ENCODE measurements around the gene PLPP3.

Gene PLPP3

DNA sequence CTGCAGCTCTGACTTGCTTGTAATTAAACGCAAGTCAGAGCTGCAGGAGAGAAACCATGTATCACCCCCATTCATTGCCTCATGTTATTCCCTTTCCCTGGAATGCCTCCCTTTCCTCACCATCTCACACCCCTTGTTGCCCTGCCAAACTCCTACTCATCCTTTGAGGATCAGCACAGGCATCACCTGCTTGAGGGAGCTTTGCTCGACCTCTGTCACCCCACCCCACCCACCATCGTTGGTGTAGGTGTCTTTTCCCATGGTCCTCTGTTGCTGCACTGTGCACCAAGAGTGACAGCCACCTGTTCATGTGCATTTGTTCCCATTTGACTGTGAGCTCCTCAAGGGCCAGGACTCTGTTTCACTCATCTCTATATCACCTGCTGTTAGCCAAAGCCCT lies 117.2 kb downstream of the PLPP3 start:
- DNase-seq (ENCODE audit: low read depth) = no peak

- DNase-seq (ENCODE audit: low read depth) = no peak
Measured at GRCh38 chr1:56461158-56462127, 117.9 kb downstream of the PLPP3 start.

GRCh38 chr1:56459260-56459659 lies 120.1 kb downstream of the PLPP3 start:
- DNase-seq (ENCODE audit: low read depth) = no peak

DNA sequence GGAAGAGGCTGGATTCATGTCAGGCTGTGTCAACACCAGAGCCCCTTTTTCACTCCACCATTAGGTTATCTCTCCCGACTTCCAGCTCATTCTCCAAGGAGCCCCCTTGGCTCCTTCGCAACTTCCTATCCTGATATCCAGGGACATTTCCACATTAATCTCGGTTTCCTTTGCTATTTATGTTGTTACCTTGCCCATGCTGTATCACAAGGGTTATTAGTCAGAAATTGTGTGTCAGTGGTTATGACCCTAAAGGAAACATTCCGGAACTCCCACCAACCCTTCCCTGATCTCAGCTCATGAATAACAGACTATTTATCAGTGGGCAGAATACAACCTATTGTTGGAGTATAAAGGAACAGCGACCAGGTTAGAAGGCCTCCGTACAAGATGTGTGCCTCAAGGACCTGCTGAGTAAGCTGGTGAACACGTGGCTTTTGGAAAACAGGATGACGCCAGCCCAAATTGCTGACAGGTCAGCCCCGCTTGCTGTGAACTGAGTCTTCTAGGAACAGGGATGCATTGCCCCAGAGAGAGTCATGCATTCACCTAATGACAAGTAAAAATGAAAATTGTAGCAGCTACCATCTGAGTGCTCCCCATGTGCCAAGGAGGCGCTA lies 121.5 kb downstream of the PLPP3 start:
- DNase-seq (ENCODE audit: low read depth) = no peak

DNA sequence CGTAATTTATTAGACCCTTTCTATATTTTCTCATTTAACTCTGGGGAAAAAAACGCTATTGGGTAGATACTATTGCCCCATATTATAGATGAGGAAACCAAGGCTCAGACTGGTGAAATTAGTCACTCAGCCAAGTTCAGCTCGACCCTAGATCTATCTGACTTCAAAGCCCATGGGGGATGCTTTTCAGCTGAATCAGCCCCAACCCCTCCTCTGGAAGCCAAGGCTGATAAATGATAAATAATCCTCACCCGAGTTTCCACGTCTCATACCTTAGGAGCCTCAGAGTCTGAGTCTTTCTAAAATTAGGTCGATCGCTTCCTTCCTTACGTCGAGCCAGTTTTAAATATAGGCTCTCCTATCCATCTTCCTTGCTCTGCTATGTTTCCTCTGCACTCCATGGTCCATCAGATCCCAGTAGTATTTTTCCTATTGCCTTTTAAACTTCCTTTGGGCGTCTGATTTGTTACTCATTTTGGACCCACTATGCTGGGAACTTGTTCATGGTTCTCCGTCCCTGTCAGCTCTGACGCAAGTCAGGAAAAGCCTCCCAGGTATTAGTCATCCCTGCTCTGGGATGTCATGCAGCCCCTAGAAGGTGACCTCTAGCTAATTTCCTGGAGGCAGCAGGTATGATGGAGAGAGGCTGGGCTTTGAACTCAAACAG lies 122.8 kb downstream of the PLPP3 start:
- DNase-seq (ENCODE audit: low read depth) = no peak

GRCh38 chr1:56453417-56454078 lies 125.8 kb downstream of the PLPP3 start:
- DNase-seq (ENCODE audit: low read depth) = no peak

DNA sequence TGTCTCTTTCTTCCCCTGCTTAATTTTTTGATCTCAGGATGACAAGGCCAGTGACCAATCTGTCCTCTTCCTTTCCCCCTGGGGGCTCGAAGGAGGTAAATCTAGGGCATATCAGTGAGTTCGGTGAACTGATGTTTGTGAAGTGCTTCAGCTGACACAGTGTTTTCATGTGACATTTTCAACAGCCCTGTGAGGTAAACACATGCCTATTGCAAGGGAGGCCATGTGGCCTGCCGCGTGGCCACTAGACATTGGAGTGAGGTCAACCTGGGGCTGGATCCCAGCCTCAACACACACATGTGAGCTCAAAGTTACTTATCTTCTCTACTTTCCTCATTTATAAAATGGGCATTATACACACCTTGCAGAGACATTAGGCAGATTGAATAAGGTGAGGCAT lies 126.3 kb downstream of the PLPP3 start:
- no peak for DNase-seq (ENCODE audit: low read depth)

DNA sequence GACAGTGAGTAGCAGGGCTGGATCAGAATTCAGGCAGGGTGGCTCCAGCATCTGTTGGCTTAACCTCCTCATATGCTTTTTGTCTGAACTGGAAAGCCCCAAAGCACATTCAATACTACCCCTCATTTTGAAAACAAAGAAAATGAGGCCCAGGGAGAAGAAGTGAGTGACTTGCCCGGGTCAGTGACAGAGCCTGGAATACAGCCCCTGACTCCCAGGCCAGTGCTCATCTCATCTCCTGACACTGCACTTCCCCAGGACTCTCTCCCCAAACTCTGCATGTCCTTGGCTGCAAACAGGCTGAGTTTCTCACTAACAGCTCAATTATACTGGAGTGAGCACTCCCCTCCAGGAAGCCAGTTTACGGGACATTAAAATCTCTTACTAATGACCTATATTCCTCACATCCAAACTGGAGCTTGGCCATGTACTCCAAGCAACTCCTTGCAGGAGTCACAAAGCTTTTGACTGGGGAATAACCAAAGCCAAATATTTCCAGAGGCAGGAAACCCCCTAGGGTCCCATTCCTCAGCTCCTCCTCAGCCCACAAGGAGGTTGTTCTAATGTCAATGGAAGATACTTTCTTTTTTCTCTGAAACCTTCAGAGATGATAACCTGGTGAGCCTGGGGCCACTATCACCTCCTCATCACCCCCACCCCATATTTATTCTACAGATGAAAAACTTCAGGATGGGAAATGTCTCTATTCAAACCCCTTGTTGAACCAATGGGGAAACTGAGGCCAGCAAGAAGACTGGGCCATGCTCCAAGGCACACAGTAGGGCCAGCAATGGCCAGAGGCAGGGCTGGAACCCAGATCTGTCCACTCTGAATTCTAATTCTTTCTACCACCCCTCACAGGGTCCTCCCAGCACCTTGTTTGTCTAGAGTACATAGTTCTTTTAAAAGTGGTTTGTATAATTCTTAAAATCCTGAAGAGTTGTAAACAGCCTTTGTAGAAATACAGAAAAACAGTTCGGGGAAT lies 127.0 kb downstream of the PLPP3 start:
- DNase-seq (ENCODE audit: low read depth) = no peak

- no peak for DNase-seq (ENCODE audit: low read depth)
Measured at GRCh38 chr1:56451491-56451890, 127.9 kb downstream of the PLPP3 start.

DNA sequence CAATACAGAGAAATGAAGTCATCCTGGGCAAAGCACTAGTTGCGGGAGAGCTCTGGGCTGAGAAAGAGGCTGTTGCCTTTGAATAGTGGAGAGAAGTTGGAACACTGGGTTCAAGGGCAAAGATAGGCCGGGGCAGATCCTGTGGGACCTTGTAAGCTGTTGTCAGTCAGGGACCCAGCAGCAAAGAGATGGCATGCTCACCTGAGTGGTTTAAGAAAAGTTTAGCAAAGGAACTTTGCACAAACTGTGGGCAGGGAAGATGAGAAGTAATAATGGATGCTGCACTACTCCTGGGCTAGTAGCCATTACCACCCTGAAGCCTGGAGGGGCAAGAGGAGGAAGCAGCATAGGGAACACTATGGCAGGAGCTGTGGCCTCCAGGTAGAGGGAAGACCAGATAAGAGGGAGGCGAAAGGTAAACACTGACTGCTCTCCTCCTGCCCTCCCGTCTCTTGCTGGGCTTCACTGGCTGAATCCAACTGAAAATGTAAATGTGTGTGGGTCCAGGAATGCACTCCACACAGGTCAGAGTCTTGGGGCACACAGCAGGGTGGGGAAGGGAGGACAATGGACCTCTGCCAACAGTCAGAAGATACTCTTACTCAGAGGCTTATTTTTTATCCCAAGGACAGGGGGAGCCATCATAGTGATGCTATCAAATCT lies 129.2 kb downstream of the PLPP3 start:
- no peak for DNase-seq (ENCODE audit: low read depth)

DNA sequence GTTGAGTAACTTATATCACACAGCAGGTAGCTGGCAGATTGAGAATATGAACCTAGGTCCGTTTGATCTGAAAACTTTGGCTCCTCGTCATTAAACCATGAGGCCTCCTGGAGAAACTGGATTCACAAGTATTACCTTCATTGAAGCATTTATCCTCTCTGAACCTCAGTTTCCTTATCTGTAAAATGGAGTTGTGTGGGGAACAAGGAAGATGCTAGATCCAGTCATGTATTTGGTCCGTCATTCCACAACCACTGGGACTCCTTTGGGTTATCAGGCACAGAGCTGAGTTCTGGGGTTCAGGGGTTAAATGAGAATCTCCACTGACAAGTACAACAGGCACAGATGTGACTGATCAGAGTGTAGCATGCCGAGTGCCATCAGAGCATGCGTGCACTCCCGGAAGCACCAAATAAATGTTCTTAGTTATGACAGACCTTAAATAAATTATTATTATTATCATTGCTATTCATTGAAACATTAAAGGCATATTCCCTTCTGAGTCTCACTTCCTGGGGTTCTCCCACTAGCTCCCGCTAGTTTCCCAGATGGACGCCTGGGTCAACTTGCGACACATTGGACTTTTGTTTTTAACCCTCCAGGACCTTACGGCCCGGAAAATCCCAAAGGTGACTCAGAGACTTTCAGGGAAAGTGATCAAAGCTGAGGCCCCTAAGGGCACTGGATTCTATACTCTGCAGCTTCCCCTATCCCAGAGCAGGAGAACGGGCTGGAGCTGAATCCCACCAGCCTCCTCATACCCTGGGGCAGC lies 130.6 kb downstream of the PLPP3 start:
- no peak for DNase-seq (ENCODE audit: low read depth)

- DNase-seq (ENCODE audit: low read depth) = no peak
Measured at GRCh38 chr1:56447823-56448222, 131.5 kb downstream of the PLPP3 start.

GRCh38 chr1:56446531-56447098 lies 132.7 kb downstream of the PLPP3 start:
- no peak for DNase-seq (ENCODE audit: low read depth)

DNA sequence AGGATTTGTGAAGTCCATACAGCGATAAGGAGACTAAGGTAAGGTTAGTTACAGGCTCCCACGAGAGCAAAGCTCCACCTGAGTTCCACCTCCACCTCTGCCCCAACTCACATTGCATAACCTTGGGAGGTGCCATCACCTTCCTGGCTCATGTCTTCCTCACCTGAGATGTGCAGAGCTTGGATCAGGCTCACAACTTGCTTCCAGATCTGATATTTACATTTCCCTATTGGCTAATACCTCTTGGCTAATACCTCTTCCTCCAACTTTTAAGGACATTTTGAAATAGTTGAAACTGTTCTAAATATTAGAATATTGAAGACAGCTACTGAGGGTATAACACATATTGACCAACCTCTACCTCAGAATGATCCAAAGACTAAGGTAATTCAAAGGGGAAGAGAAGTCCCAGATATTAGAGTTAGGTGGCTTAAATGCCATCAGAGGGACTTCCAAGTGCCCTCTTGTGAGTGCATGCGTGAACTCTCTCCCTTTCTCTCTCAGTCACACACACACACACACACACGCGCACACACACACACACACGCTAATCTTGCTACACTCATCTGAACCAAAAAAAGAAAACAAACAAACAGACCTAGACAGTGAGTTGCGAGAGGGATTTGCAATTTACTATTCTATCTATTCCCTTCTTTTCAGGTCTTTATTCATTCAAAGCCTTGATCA lies 134.3 kb downstream of the PLPP3 start:
- no peak for DNase-seq (ENCODE audit: low read depth)
